Endothelial cell of umbilical vein (primary cell): ENCODE results near the gene RPGRIP1L. TPM values are rescaled to one million over a fixed set of nuclear protein-coding genes. Genes with fewer than 3 reads are reported as not detected.

ENCODE experiments used
- BruUV-seq: library from RNA; stranded (reverse); fragments of 400-500 nt; replicated peaks from 2 replicates; lab custom pipeline; 2021; lab: Mats Ljungman, UMichigan
- CTCF ChIA-PET: fragments of 300-600, 350-600 bp; sonication (Branson Sonifier 250); formaldehyde crosslinking; loops from one replicate; lab custom pipeline; 2021; ENCODE audit warnings: antibody characterized with exemption, inconsistent platforms; lab: Charles Lee
- POLR2A ChIA-PET: fragments of 300-600, 350-600 bp; sonication (Branson Sonifier 250); formaldehyde crosslinking; loops from one replicate; lab custom pipeline; 2021; ENCODE audit warnings: antibody characterized with exemption, inconsistent platforms; lab: Charles Lee
- DNase-seq: peaks from one replicate; pipeline ENCODE4 v3.0.0-alpha.2; 2011; ENCODE audit warnings: low read depth, low spot score
- FAIRE-seq: peaks from 2 replicates; lab custom pipeline; 2011; peaks lifted over from hg19 to GRCh38; lab: Jason Lieb, UNC
- H2AFZ ChIP-seq: 2 replicates; pipeline ENCODE4 v1.6.0; 2012; ENCODE audit warnings: low read depth, low read length, control low read depth, inconsistent platforms
- H3K27ac ChIP-seq: 2 replicates; pipeline ENCODE4 v1.5.1; 2011; ENCODE audit warnings: low read depth, mild to moderate bottlenecking, control low read depth, low read length, moderate library complexity; ENCODE audit not compliant: insufficient read depth
- H3K27me3 ChIP-seq, 2 experiments: 2 replicates each; pipeline versions ENCODE4 v1.6.0 to v1.6.1; 2011; ENCODE audit warnings: low read length in 2 of 2, mixed read lengths in 1 of 2; ENCODE audit not compliant: control insufficient read depth in 2 of 2, insufficient read depth in 2 of 2
- H3K36me3 ChIP-seq, 2 experiments: 2 replicates in 1 of 2; 3 replicates in 1 of 2; pipeline ENCODE4 v1.5.1; 2011; ENCODE audit warnings: low read length in 2 of 2, mild to moderate bottlenecking in 1 of 2, moderate library complexity in 1 of 2; ENCODE audit not compliant: control insufficient read depth in 2 of 2, insufficient read depth in 2 of 2; ENCODE audit errors: extremely low read depth in 1 of 2
- H3K4me1 ChIP-seq: 3 replicates; pipeline ENCODE4 v1.5.1; 2011; ENCODE audit warnings: mild to moderate bottlenecking, low read length; ENCODE audit not compliant: control insufficient read depth, insufficient read depth; ENCODE audit errors: extremely low read depth
- H3K4me2 ChIP-seq: 2 replicates; pipeline ENCODE4 v1.6.1; 2011; ENCODE audit warnings: low read length, control low read depth, mixed read lengths; ENCODE audit not compliant: insufficient read depth
- H3K4me3 ChIP-seq, 3 experiments: fragments of 200-600 bp in 1 of 3; sonication (generic), shearing (Covaris generic) in 1 of 3; replicated peaks in 1 of 3; 2 replicates each; pipeline ENCODE4 v1.5.1; 2011 to 2016; ENCODE audit warnings: control low read depth in 3 of 3, low read length in 3 of 3, mild to moderate bottlenecking in 2 of 3, inconsistent platforms in 1 of 3, low read depth in 1 of 3, moderate library complexity in 1 of 3; ENCODE audit not compliant: insufficient read depth in 1 of 3
- H3K79me2 ChIP-seq: 2 replicates; pipeline ENCODE4 v1.6.0; 2012; ENCODE audit warnings: low read length, inconsistent platforms; ENCODE audit not compliant: control insufficient read depth, insufficient read depth
- H3K9ac ChIP-seq: replicated peaks from 2 replicates; pipeline ENCODE3; 2011; ENCODE audit warnings: low read length, control low read depth; ENCODE audit not compliant: insufficient read depth; ENCODE audit errors: extremely low read depth
- H3K9me1 ChIP-seq: replicated peaks from 3 replicates; pipeline ENCODE4 v1.6.0; 2011; ENCODE audit warnings: mild to moderate bottlenecking, low read length; ENCODE audit not compliant: control insufficient read depth, insufficient read depth; ENCODE audit errors: extremely low read depth
- H3K9me3 ChIP-seq: replicated peaks from 2 replicates; pipeline ENCODE4 v1.5.1; 2012; ENCODE audit warnings: low read length, inconsistent platforms; ENCODE audit not compliant: control insufficient read depth, insufficient read depth
- H4K20me1 ChIP-seq: replicated peaks from 2 replicates; pipeline ENCODE3; 2011; ENCODE audit warnings: mild to moderate bottlenecking, low read length; ENCODE audit not compliant: control insufficient read depth, insufficient read depth; ENCODE audit errors: extremely low read depth
- EZH2 ChIP-seq: IDR thresholded peaks from 2 replicates; pipeline ENCODE4 v1.6.1; 2012; ENCODE audit warnings: borderline replicate concordance, low read depth, mild to moderate bottlenecking, moderate library complexity, low read length, inconsistent platforms; ENCODE audit not compliant: severe bottlenecking
- FOS ChIP-seq: IDR thresholded peaks from 2 replicates; pipeline ENCODE4 v1.6.1; 2011; ENCODE audit warnings: mild to moderate bottlenecking, low read length, moderate library complexity, borderline replicate concordance; ENCODE audit not compliant: insufficient read depth
- GATA2 ChIP-seq: IDR thresholded peaks from 2 replicates; pipeline ENCODE4 v1.7.0; 2011; ENCODE audit warnings: low read depth, mild to moderate bottlenecking, moderate library complexity, mixed read lengths, low read length; ENCODE audit not compliant: insufficient read length, insufficient read depth
- JUN ChIP-seq: IDR thresholded peaks from 2 replicates; pipeline ENCODE4 v1.6.1; 2011; ENCODE audit warnings: borderline replicate concordance, low read depth; ENCODE audit not compliant: insufficient read length, insufficient read depth
- MYC ChIP-seq: IDR thresholded peaks from one replicate; pipeline ENCODE4 v1.6.1; 2011; ENCODE audit warnings: mild to moderate bottlenecking, low read depth, low read length
- POLR2A ChIP-seq: IDR thresholded peaks from 2 replicates; pipeline ENCODE4 v1.6.1; 2012; ENCODE audit warnings: low read depth, mild to moderate bottlenecking, control low read depth, low read length
- POLR2AphosphoS5 ChIP-seq: IDR thresholded peaks from 2 replicates; pipeline ENCODE4 v1.6.1; 2012; ENCODE audit warnings: low read depth, mild to moderate bottlenecking, control low read depth, low read length, moderate library complexity; ENCODE audit not compliant: insufficient read depth
- dilution Hi-C: fragments of 300-500 bp; cut with MboI; formaldehyde crosslinking; loops from one replicate; pipeline ENCODE4 v1.15.0; 2019; ENCODE audit warnings: low sequenced_read_pairs; ENCODE audit not compliant: extremely low pct_ligation_motif_present
- intact Hi-C: fragments of 100-400 bp; cut with micrococcal nuclease; formaldehyde crosslinking; loops from one replicate; pipeline ENCODE4 v1.10.0; 2022
- polyA plus RNA-seq, 4 experiments: library from polyadenylated mRNA; depleted of rRNA in 3 of 4; stranded (reverse) in 3 of 4; unstranded in 1 of 4; fragments of >200 nt; gene quantifications; 2 replicates each; pipeline versions ENCODE4 v1.2.1 to v1.2.3, GENCODE V29; 2011 to 2012; ENCODE audit warnings: missing spikeins in 1 of 4
- total RNA-seq: library from RNA; stranded (reverse); gene quantifications from 2 replicates; pipeline ENCODE4 v1.2.3, GENCODE V29; 2021
- TF ChIP-seq, protein P1 (sequence below), 2 donors: IDR thresholded peaks; 1 replicate in 1 of 2; 2 replicates in 1 of 2; pipeline ENCODE4 v1.5.1; 2011; ENCODE audit warnings: low read length in 2 of 2, mild to moderate bottlenecking in 2 of 2, moderate library complexity in 2 of 2, control low read depth in 1 of 2, inconsistent platforms in 1 of 2, low read depth in 1 of 2; ENCODE audit not compliant: insufficient read depth in 1 of 2; ENCODE audit errors: extremely low read depth in 1 of 2
- TF ChIP-seq, protein P2 (sequence below): IDR thresholded peaks from 2 replicates; pipeline ENCODE4 v1.6.1; 2011; ENCODE audit not compliant: insufficient read depth, insufficient read length

RPGRIP1L gene
- total and polyA plus RNA-seq, 2 donors (not counting 3 experiments of a cell fraction or from before 2014, with no cell fraction given): 3.2 to 13.2 TPM

- Histone ChIP-seq H2AFZ (no peak overlapping the region), H3K4me3 (no peak overlapping the region), H3K9me1 (no peaks in the 10 kb centered on the region), H3K27ac (no peak overlapping the region), H3K4me1 (no peaks in the 10 kb centered on the region), H3K36me3 (no peaks in the 10 kb centered on the region), H3K4me2 (no peak overlapping the region), H3K79me2 (no peaks in the 10 kb centered on the region), H3K9ac (no peak overlapping the region), H3K9me3 (no peaks in the 10 kb centered on the region), H4K20me1 (no peaks in the 10 kb centered on the region), H3K27me3 (no peaks in the 10 kb centered on the region)
- BruUV-seq: no TSS peak
- intact Hi-C loops: no loop called here
- CTCF ChIA-PET: no interaction called here
- POLR2A ChIA-PET: no interaction called here
- DNase-seq: no peak
- FAIRE-seq: no peak
- dilution Hi-C loops: no loop called here
- no peak for TF ChIP-seq POLR2A
- no peak for TF ChIP-seq EZH2
- no peak for TF ChIP-seq JUN
- TF ChIP-seq MYC: no peak
- TF ChIP-seq POLR2AphosphoS5: no peak
- TF ChIP-seq, protein P1, sequence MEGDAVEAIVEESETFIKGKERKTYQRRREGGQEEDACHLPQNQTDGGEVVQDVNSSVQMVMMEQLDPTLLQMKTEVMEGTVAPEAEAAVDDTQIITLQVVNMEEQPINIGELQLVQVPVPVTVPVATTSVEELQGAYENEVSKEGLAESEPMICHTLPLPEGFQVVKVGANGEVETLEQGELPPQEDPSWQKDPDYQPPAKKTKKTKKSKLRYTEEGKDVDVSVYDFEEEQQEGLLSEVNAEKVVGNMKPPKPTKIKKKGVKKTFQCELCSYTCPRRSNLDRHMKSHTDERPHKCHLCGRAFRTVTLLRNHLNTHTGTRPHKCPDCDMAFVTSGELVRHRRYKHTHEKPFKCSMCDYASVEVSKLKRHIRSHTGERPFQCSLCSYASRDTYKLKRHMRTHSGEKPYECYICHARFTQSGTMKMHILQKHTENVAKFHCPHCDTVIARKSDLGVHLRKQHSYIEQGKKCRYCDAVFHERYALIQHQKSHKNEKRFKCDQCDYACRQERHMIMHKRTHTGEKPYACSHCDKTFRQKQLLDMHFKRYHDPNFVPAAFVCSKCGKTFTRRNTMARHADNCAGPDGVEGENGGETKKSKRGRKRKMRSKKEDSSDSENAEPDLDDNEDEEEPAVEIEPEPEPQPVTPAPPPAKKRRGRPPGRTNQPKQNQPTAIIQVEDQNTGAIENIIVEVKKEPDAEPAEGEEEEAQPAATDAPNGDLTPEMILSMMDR (IDR thresholded peaks at IDR 0.05; ENCODE audit: extremely low read depth in 1 of 2, insufficient read depth in 1 of 2, low read depth in 1 of 2, low read length in 2 of 2): no peak
- TF ChIP-seq FOS: no peak
- no peak for TF ChIP-seq GATA2
- TF ChIP-seq, protein P2, sequence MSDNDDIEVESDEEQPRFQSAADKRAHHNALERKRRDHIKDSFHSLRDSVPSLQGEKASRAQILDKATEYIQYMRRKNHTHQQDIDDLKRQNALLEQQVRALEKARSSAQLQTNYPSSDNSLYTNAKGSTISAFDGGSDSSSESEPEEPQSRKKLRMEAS: no peak
These were observed 57.2 kb downstream of the RPGRIP1L start for GRCh38 chr16:53646506-53646905.
